Activated CD8-positive, alpha-beta T cell treated with anti-CD3 and anti-CD28 coated beads, Interleukin-2, amount 10 ng/mL, durations not matched to agents 7 days and 5 days (primary cell): ENCODE results near the gene ARID2. TPM values are rescaled to one million over a fixed set of nuclear protein-coding genes. Genes with fewer than 3 reads are reported as not detected.

Experiments used
- ATAC-seq: fragments of 150-1000 bp; cut with Tn5 transposase; one replicate; pipeline ENCODE4 v1.10.0; 2021; ENCODE audit warnings: moderate library complexity
- CTCF ChIA-PET: fragments of 350-600 bp; sonication (Branson Sonifier 250); formaldehyde crosslinking; loops from one replicate; lab custom pipeline; 2021; ENCODE audit warnings: antibody characterized with exemption; lab: Charles Lee
- POLR2A ChIA-PET: fragments of 350-600 bp; sonication (Branson Sonifier 250); formaldehyde crosslinking; loops from one replicate; lab custom pipeline; 2021; ENCODE audit warnings: antibody characterized with exemption; lab: Charles Lee
- DNase-seq: peaks from one replicate; pipeline ENCODE4 v3.0.0-alpha.2; 2020
- H3K27ac Mint-ChIP-seq: one replicate; pipeline ENCODE4 v1.8.0; 2021; ENCODE audit warnings: mild to moderate bottlenecking, mixed read lengths
- H3K27me3 Mint-ChIP-seq: one replicate; pipeline ENCODE4 v1.8.0; 2021; ENCODE audit warnings: low read depth, mixed read lengths
- H3K36me3 Mint-ChIP-seq: one replicate; pipeline ENCODE4 v1.8.0; 2021; ENCODE audit warnings: low read depth, mixed read lengths
- H3K4me1 Mint-ChIP-seq: one replicate; pipeline ENCODE4 v1.8.0; 2021; ENCODE audit warnings: low read depth, mixed read lengths
- H3K4me3 Mint-ChIP-seq: one replicate; pipeline ENCODE4 v1.8.0; 2021; ENCODE audit warnings: mild to moderate bottlenecking, mixed read lengths
- H3K9me3 Mint-ChIP-seq: one replicate; pipeline ENCODE4 v1.8.0; 2022; ENCODE audit warnings: mixed read lengths; ENCODE audit not compliant: insufficient read depth
- total RNA-seq, 2 experiments: library from RNA; stranded (reverse); gene quantifications; one replicate each; pipeline ENCODE4 v1.2.3, GENCODE V29; 2021

The ARID2 gene
- total RNA-seq, 2 experiments from 2014 or later = 49.0 to 52.3 TPM

DNA sequence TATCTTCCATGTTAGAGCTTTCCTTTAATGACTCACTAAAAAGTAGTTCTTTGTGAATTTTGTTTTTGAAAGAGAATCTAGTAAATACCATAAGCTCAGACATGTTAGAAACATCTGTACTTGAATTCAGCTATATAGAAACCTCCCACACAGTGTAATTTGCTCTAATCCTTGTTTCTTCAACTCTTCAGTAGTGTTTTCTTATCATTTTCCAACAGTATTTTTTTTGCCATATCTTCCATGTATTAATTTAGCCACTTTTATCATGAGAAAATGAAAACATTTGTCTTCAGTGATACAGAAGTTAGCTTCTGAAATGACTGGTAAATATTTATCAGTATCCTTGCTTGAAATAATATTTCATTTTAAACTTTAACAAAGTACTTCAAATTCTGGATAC is 73.6 kb downstream of the ARID2 start:
- no peak overlapping the region for H3K4me3 Mint-ChIP-seq
- ChIA-PET POLR2A (no interaction called here), CTCF (no interaction called here)
- H3K27ac Mint-ChIP-seq = no peak overlapping the region
- DNase-seq (no peak), ATAC-seq (no peak)
- no peaks in the 10 kb centered on the region for H3K9me3 Mint-ChIP-seq
- peaks cover 16% of the 10 kb centered on the region for H3K36me3 Mint-ChIP-seq
- H3K27me3 Mint-ChIP-seq = no peaks in the 10 kb centered on the region
- no peaks in the 10 kb centered on the region for H3K4me1 Mint-ChIP-seq

DNA sequence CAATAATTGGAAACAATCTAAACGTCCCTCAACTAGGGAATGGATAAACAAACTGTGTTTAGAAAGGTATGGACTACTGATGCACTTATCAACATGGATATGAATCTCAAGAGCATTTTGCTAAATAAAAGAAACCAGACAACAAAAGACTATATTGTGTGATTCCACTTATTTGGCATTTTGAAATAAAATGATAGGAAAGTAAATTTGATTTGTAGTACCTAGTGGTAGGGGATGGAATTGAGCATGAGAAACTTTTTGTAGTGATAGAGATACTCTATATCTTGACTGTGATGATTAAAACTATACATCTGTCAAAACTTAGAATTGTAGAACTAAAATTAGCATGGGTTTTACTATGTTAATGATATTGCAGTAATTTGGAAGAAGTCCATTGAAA is 87.1 kb downstream of the ARID2 start:
- POLR2A ChIA-PET = no interaction called here
- DNase-seq (no peak), ATAC-seq (no peak)
- Mint-ChIP-seq H3K4me3 (no peak overlapping the region), H3K4me1 (no peaks in the 10 kb centered on the region), H3K27ac (no peak overlapping the region), H3K27me3 (no peaks in the 10 kb centered on the region), H3K9me3 (no peaks in the 10 kb centered on the region), H3K36me3 (peaks cover 28% of the 10 kb centered on the region)
- CTCF ChIA-PET = no interaction called here

DNA sequence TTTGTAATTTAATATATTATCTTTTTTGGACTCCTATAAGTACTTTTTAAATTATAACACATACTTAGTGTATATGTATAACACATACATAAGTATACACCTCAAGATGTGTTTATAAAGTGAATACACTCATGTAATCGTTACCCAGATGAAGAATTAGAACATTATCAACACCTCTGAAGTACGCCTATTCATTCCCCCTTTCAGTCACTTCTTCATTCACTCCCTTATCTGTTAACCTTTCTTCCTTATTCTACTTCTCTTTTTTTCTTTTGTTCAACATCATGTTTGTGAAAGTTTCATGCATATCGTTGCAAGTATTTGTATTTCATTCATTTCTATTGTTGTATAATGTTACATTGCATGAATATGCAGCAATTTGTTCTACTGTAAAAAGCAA is 98.5 kb downstream of the ARID2 start:
- ATAC-seq (no peak), DNase-seq (no peak)
- POLR2A ChIA-PET = no interaction called here
- peaks cover 20% of the 10 kb centered on the region for H3K9me3 Mint-ChIP-seq
- no peaks in the 10 kb centered on the region for H3K4me1 Mint-ChIP-seq
- no peak overlapping the region for H3K27ac Mint-ChIP-seq
- H3K36me3 Mint-ChIP-seq = peaks cover 64% of the 10 kb centered on the region
- no peak overlapping the region for H3K4me3 Mint-ChIP-seq
- H3K27me3 Mint-ChIP-seq = no peaks in the 10 kb centered on the region
- CTCF ChIA-PET = no interaction called here

GRCh38 chr12:45828402-45828801 is 98.9 kb downstream of the ARID2 start:
- Mint-ChIP-seq H3K27ac (no peak overlapping the region), H3K9me3 (peaks cover 20% of the 10 kb centered on the region), H3K27me3 (no peaks in the 10 kb centered on the region), H3K36me3 (peaks cover 60% of the 10 kb centered on the region), H3K4me3 (no peak overlapping the region), H3K4me1 (no peaks in the 10 kb centered on the region)
- CTCF ChIA-PET = no interaction called here
- ATAC-seq (no peak), DNase-seq (no peak)
- POLR2A ChIA-PET = no interaction called here

DNA sequence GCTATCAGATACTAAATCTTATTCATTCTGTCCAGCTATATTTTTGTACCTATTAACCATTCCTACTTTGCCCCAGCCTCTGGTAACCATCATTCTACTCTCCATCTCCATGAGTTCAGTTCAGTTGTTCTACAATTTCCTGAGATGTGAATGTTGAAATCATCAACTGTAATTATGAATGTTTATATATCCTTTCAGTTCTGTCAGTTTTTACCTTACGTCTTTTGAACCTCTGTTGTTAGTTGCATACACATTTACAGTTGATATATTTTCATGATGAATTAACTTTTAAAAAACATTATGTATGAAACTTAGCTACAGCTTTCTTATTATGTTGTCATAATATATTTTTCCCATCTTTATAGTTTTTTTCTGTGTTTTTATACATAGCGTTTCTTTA is 102.1 kb downstream of the ARID2 start:
- ATAC-seq (no peak), DNase-seq (no peak)
- Mint-ChIP-seq H3K9me3 (peaks cover 26% of the 10 kb centered on the region), H3K4me1 (no peaks in the 10 kb centered on the region), H3K27ac (no peak overlapping the region), H3K27me3 (no peaks in the 10 kb centered on the region), H3K36me3 (peaks cover 54% of the 10 kb centered on the region), H3K4me3 (no peak overlapping the region)
- POLR2A ChIA-PET = no interaction called here
- CTCF ChIA-PET = no interaction called here

DNA sequence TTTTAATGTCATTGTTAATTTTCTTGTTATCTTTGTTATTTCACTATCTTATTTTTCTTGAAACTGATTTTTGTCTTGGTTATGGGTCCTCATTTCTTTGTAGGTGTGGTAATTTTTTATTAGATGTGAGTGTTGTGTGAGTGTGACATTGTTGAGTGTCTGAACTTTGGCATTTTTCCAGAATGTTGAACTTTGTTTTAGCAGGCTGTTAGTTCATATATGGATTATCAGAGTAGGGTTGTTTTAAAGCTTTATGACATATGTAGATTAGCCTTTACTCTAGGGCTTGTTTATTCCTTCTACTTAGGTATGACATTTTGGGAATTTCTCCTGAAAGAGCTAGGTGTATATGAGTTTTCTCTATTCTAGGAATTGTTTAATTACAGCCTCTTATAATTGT is 103.9 kb downstream of the ARID2 start:
- Mint-ChIP-seq H3K27ac (peak overlapping the region; percentile 24), H3K4me1 (no peaks in the 10 kb centered on the region), H3K9me3 (peaks cover 26% of the 10 kb centered on the region), H3K27me3 (no peaks in the 10 kb centered on the region), H3K36me3 (peaks cover 53% of the 10 kb centered on the region), H3K4me3 (no peak overlapping the region)
- ATAC-seq (no peak), DNase-seq (no peak)
- POLR2A ChIA-PET = no interaction called here
- CTCF ChIA-PET = no interaction called here

- DNase-seq = no peak
- ChIA-PET POLR2A (no interaction called here), CTCF (no interaction called here)
- Mint-ChIP-seq H3K4me3 (no peak overlapping the region), H3K27ac (no peak overlapping the region), H3K4me1 (no peaks in the 10 kb centered on the region), H3K27me3 (no peaks in the 10 kb centered on the region), H3K9me3 (peaks cover 26% of the 10 kb centered on the region), H3K36me3 (peaks cover 55% of the 10 kb centered on the region)
- no peak for ATAC-seq
Observed at GRCh38 chr12:45834809-45835208, 105.3 kb downstream of the ARID2 start.

GRCh38 chr12:45839917-45840316 is 110.4 kb downstream of the ARID2 start:
- CTCF ChIA-PET = no interaction called here
- peaks cover 2% of the 10 kb centered on the region for H3K9me3 Mint-ChIP-seq
- peaks cover 47% of the 10 kb centered on the region for H3K36me3 Mint-ChIP-seq
- H3K4me1 Mint-ChIP-seq = no peaks in the 10 kb centered on the region
- H3K27ac Mint-ChIP-seq = no peak overlapping the region
- no peak overlapping the region for H3K4me3 Mint-ChIP-seq
- no peaks in the 10 kb centered on the region for H3K27me3 Mint-ChIP-seq
- no peak for ATAC-seq
- POLR2A ChIA-PET = no interaction called here
- no peak for DNase-seq

DNA sequence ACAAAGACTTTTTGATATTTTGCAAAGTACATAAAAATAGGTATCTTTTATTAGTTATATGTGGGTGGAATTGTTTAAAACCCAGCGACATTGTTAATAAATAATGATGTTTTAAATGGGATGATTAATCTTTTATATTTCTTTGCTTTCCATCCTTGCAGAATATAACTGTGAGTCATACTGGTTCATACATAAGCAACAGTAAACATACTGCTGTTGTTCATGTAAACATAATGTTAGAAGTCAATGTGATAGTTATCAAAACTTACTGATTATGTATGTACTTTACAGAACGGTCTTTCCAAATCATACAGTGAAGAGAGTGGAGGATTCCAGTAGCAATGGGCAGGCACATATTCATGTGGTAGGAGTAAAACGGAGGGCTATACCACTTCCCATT is 119.8 kb downstream of the ARID2 start:
- ATAC-seq (no peak), DNase-seq (no peak)
- ChIA-PET POLR2A (no interaction called here), CTCF (no interaction called here)
- no peaks in the 10 kb centered on the region for H3K9me3 Mint-ChIP-seq
- H3K36me3 Mint-ChIP-seq = peaks cover 46% of the 10 kb centered on the region
- no peak overlapping the region for H3K27ac Mint-ChIP-seq
- H3K4me1 Mint-ChIP-seq = no peaks in the 10 kb centered on the region
- no peaks in the 10 kb centered on the region for H3K27me3 Mint-ChIP-seq
- H3K4me3 Mint-ChIP-seq = no peak overlapping the region

- H3K36me3 Mint-ChIP-seq = peaks cover 50% of the 10 kb centered on the region
- no peaks in the 10 kb centered on the region for H3K4me1 Mint-ChIP-seq
- ATAC-seq = no peak
- no peak for DNase-seq
- no peaks in the 10 kb centered on the region for H3K9me3 Mint-ChIP-seq
- CTCF ChIA-PET = no interaction called here
- H3K27ac Mint-ChIP-seq = no peak overlapping the region
- no peak overlapping the region for H3K4me3 Mint-ChIP-seq
- no peaks in the 10 kb centered on the region for H3K27me3 Mint-ChIP-seq
- POLR2A ChIA-PET = no interaction called here
Observed at GRCh38 chr12:45850302-45850701, 120.8 kb downstream of the ARID2 start.

- H3K4me3 Mint-ChIP-seq = no peak overlapping the region
- no peaks in the 10 kb centered on the region for H3K4me1 Mint-ChIP-seq
- H3K27ac Mint-ChIP-seq = no peak overlapping the region
- no peak for DNase-seq
- no peak for ATAC-seq
- H3K27me3 Mint-ChIP-seq = no peaks in the 10 kb centered on the region
- peaks cover 52% of the 10 kb centered on the region for H3K36me3 Mint-ChIP-seq
- H3K9me3 Mint-ChIP-seq = no peaks in the 10 kb centered on the region
- POLR2A ChIA-PET = interaction anchor here (1.0 kb wide), 1 partner anchor 15 kb away, joined by 3 read pairs; no protein-coding TSS in a partner anchor
- CTCF ChIA-PET = no interaction called here
Observed at GRCh38 chr12:45852508-45852907, 123.0 kb downstream of the ARID2 start.

DNA sequence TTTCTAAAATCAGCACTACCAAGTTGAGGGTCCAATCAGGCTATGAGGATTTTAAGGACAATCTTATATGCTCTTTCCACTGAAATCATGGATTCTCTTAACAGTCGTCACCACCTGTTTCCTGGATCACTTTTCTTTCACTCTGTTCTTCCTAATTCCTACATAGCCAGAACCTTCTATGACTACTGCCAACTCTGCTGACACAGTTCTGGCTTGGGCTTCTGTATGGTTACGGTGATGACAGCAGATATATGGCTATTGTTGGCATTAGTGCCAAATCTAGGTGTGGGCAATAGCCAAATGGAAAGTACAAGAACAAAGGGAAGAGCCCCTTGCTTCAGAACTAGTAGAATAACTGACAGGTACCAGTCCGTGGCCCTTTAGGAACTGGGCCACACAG is 124.0 kb downstream of the ARID2 start:
- DNase-seq = no peak
- no peaks in the 10 kb centered on the region for H3K4me1 Mint-ChIP-seq
- ChIA-PET CTCF (no interaction called here), POLR2A (no interaction called here)
- no peaks in the 10 kb centered on the region for H3K27me3 Mint-ChIP-seq
- H3K27ac Mint-ChIP-seq = no peak overlapping the region
- peaks cover 59% of the 10 kb centered on the region for H3K36me3 Mint-ChIP-seq
- ATAC-seq = no peak
- no peak overlapping the region for H3K4me3 Mint-ChIP-seq
- H3K9me3 Mint-ChIP-seq = no peaks in the 10 kb centered on the region

GRCh38 chr12:45863332-45863731 is 133.8 kb downstream of the ARID2 start:
- H3K4me3 Mint-ChIP-seq = no peak overlapping the region
- no peaks in the 10 kb centered on the region for H3K27me3 Mint-ChIP-seq
- POLR2A ChIA-PET = no interaction called here
- H3K36me3 Mint-ChIP-seq = peaks cover 46% of the 10 kb centered on the region
- ATAC-seq (no peak), DNase-seq (no peak)
- H3K4me1 Mint-ChIP-seq = peaks cover 2% of the 10 kb centered on the region
- no peaks in the 10 kb centered on the region for H3K9me3 Mint-ChIP-seq
- H3K27ac Mint-ChIP-seq = no peak overlapping the region
- CTCF ChIA-PET = interaction anchor here (1.0 kb wide), 1 partner anchor 176 kb away, joined by 3 read pairs; no protein-coding TSS in a partner anchor
